HFF-Myc (cell line): ENCODE results near the gene POU3F3.

ENCODE experiments used
- DNase-seq: peaks from one replicate; pipeline ENCODE4 v3.0.0-alpha.2; 2011; ENCODE audit warnings: low read depth; ENCODE audit errors: extremely low read depth
- H3K4me3 ChIP-seq: replicated peaks from 2 replicates; pipeline ENCODE4 v1.5.1; 2011; ENCODE audit warnings: low read depth, mild to moderate bottlenecking, control low read depth, low read length
- CTCF ChIP-seq: IDR thresholded peaks from 2 replicates; pipeline ENCODE4 v1.5.1; 2012; ENCODE audit warnings: mild to moderate bottlenecking, low read depth, low read length, control low read depth; ENCODE audit errors: missing control alignments

The POU3F3 gene

DNA sequence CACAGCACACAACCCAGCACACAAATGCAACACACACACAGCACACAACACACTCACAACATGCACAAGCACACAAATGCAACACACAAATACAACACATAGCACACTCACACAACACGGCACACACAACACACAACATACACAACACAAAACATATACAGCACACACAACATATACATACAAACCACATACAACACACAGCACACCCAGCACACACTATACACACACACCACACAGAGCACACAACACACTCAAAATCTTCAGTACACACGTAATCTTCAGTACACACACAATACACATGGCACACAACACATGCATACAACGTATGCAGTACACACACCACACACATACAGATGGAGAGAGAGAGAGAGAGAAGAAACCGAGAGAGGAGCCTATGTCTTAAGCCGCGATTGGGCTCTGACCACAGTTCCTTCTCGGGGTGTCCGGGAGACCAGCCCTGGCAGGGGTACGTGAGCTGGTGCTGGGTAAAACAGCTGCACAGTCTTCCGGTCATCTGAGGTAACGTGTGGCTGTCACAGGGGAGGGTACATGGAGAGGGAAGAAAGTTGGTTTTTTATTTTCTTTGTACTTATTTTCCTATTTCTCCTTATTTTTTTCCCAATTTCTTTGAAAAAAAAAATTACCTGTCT is 25.1 kb downstream of the POU3F3 start:
- no peak overlapping the region for H3K4me3 ChIP-seq
- no peak for TF ChIP-seq CTCF
- DNase-seq = no peak

DNA sequence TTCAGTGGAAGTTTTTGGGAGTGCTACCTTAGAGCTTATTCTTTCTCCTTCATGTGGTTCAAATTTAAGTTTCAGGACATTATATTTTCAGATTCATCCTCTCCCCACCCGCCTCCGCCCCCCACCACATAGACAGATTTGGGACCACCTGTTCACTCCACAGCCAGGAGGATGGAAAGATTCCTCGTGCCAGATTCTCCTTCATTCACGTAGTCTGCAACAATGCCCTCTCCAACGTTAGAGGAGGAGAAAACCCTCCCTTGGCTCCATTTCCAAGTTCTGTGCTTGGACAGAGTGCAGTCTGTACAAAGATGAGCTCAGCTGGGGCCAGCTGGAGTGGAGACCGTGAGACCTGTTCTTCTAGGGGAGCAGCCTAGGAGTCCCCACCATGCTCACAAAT is 26.2 kb downstream of the POU3F3 start:
- TF ChIP-seq CTCF = no peak
- DNase-seq = no peak

DNA sequence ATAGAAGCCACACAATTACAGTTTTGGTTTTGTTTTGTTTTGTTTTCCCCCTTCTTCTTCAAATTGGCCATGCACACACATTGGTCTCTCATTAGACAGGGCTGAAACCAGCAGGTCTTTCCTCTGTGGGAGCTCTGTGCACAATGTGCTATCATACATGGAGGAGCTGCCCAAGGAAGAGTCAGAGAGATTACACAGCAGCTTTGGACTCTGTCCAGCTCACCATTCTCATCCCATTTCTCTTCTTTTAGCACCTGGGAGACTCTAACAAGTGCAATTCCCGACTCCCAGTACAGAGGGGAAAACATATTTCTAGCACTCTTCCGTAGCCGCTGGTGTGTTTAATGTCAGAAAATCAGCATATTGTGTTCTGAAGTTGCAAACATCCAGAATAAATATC is 29.4 kb downstream of the POU3F3 start:
- DNase-seq = no peak
- H3K4me3 ChIP-seq = no peak overlapping the region
- TF ChIP-seq CTCF = no peak

More for the DNA sequence above, 26.2 kb downstream of the POU3F3 start:
- no peak overlapping the region for H3K4me3 ChIP-seq

DNA sequence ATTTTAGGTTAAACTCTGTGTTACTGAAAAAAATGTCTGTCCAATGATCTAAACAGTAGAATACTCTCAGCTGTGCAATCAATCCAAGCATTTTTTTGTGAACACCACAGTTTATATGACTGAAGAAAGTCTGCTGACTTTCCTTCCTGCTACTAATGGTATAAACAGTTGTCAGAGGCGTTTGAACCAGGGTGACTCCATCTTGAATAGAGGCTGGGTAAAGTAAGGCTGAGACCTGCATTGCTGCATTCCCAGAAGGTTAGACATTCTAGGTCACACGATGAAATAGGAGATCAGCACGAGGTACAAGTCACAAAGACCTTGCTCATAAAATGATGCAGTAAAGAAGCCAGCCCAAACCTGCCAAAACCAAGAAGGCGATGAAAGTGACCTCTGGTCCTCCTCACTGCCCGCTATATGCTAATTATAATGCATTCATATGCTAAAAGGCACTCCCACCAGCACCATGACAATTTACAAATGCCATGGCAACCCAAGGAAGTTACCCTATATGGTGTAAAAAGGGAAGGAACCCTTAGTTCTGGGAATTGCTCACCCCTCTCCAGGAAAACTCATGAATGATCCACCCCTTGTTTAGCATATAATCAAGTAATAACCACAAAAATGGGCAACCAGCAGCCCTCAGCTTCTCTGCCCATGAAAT is 31.3 kb downstream of the POU3F3 start:
- H3K4me3 ChIP-seq = no peak overlapping the region
- TF ChIP-seq CTCF = no peak
- no peak for DNase-seq

- no peak for DNase-seq
- TF ChIP-seq CTCF = no peak
- H3K4me3 ChIP-seq = no peak overlapping the region
Measured at GRCh38 chr2:104887676-104888075, 33.8 kb downstream of the POU3F3 start.

DNA sequence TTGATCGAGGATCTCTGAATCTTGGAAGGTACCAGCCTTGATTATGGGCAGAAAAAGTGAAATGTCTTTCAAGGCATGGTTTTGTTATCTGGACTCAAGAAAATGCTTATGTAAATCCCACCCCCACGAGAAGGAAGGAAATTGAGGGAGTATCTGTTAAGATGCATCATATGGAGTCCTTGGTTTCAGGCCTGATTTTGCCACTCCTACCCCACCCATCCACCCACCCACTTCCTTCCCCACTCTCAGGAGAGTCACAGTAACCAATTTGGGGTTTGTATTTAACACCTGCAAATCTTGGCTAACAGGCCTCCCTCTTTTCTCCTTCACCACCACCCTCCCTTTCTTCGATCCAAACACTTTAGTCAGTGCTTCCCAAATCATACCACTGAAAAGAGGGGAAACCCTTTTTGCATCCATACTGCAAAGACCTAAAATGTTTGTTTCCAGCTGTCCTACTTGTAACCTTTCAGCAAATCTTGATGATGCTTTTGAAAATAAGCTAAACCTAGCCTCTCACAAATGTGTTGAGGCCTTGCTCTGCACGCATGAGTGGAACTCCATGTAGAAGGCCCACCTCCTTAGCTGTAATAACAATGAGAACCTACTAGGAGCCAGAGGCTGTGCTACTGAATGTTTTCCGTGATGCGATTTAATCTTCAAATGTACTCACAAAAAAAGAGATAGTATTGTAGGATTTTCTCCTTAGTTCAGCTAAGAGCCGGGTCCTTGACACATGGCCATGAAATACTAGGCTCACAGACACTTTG is 34.8 kb downstream of the POU3F3 start:
- no peak for DNase-seq
- no peak overlapping the region for H3K4me3 ChIP-seq
- no peak for TF ChIP-seq CTCF
